ENCODE measurements around the gene ATP2B1.

The ATP2B1 gene

GRCh38 chr12:89597770-89598169 lies 110.9 kb downstream of the ATP2B1 start:
- in situ Hi-C loops (cut with MboI; ENCODE audit: low sequenced_read_pairs): no loop called here

- in situ Hi-C loops (cut with MboI; ENCODE audit: low sequenced_read_pairs): no loop called here
Observed at GRCh38 chr12:89597210-89597609, 111.4 kb downstream of the ATP2B1 start.

GRCh38 chr12:89593873-89594272 lies 114.8 kb downstream of the ATP2B1 start:
- in situ Hi-C loops (cut with MboI; ENCODE audit: low sequenced_read_pairs): no loop called here

- in situ Hi-C loops (cut with MboI; ENCODE audit: low sequenced_read_pairs): no loop called here
Observed at GRCh38 chr12:89593233-89593632, 115.4 kb downstream of the ATP2B1 start.

- in situ Hi-C loops (cut with MboI; ENCODE audit: low sequenced_read_pairs): no loop called here
Observed at GRCh38 chr12:89589753-89590152, 118.9 kb downstream of the ATP2B1 start.

GRCh38 chr12:89578499-89578898 lies 130.1 kb downstream of the ATP2B1 start:
- in situ Hi-C loops (cut with MboI; ENCODE audit: low sequenced_read_pairs): no loop called here

GRCh38 chr12:89576572-89577220 lies 131.9 kb downstream of the ATP2B1 start:
- in situ Hi-C loops (cut with MboI; ENCODE audit: low sequenced_read_pairs): no loop called here

- in situ Hi-C loops (cut with MboI; ENCODE audit: low sequenced_read_pairs): no loop called here
Observed at GRCh38 chr12:89575374-89575773, 133.3 kb downstream of the ATP2B1 start.

GRCh38 chr12:89574736-89575208 lies 133.9 kb downstream of the ATP2B1 start:
- in situ Hi-C loops (cut with MboI; ENCODE audit: low sequenced_read_pairs): no loop called here

- in situ Hi-C loops (cut with MboI; ENCODE audit: low sequenced_read_pairs): no loop called here
Observed at GRCh38 chr12:89573051-89573810, 135.4 kb downstream of the ATP2B1 start.

- in situ Hi-C loops (cut with MboI; ENCODE audit: low sequenced_read_pairs): no loop called here
Observed at GRCh38 chr12:89571491-89572195, 137.0 kb downstream of the ATP2B1 start.

GRCh38 chr12:89568484-89568883 lies 140.2 kb downstream of the ATP2B1 start:
- in situ Hi-C loops (cut with MboI; ENCODE audit: low sequenced_read_pairs): no loop called here

- in situ Hi-C loops (cut with MboI; ENCODE audit: low sequenced_read_pairs): no loop called here
Observed at GRCh38 chr12:89567691-89568239, 140.9 kb downstream of the ATP2B1 start.

GRCh38 chr12:89566615-89567014 lies 142.0 kb downstream of the ATP2B1 start:
- in situ Hi-C loops (cut with MboI; ENCODE audit: low sequenced_read_pairs): no loop called here

- in situ Hi-C loops (cut with MboI; ENCODE audit: low sequenced_read_pairs): no loop called here
Observed at GRCh38 chr12:89565002-89565401, 143.6 kb downstream of the ATP2B1 start.

- in situ Hi-C loops (cut with MboI; ENCODE audit: low sequenced_read_pairs): no loop called here
Observed at GRCh38 chr12:89559753-89560152, 148.9 kb downstream of the ATP2B1 start.

- in situ Hi-C loops (cut with MboI; ENCODE audit: low sequenced_read_pairs): no loop called here
Observed at GRCh38 chr12:89556976-89557375, 151.7 kb downstream of the ATP2B1 start.

GRCh38 chr12:89552376-89552775 lies 156.3 kb downstream of the ATP2B1 start:
- in situ Hi-C loops (cut with MboI; ENCODE audit: low sequenced_read_pairs): no loop called here

GRCh38 chr12:89551747-89552146 lies 156.9 kb downstream of the ATP2B1 start:
- in situ Hi-C loops (cut with MboI; ENCODE audit: low sequenced_read_pairs): no loop called here

GRCh38 chr12:89547101-89547500 lies 161.5 kb downstream of the ATP2B1 start:
- in situ Hi-C loops (cut with MboI; ENCODE audit: low sequenced_read_pairs): loop anchor here (25.0 kb wide), 2 partner anchors 715 to 1390 kb away; no protein-coding TSS in a partner anchor

GRCh38 chr12:89546151-89546550 lies 162.5 kb downstream of the ATP2B1 start:
- in situ Hi-C loops (cut with MboI; ENCODE audit: low sequenced_read_pairs): loop anchor here (25.0 kb wide), 2 partner anchors 716 to 1391 kb away; no protein-coding TSS in a partner anchor

All from HL-60/S4 (cell line).